ENCODE measurements around the gene MUC4.
"Not testable (repeated sequence)": the region's sequence is repeated elsewhere in the genome, so short reads cannot be mapped to it uniquely, and the experiment has no call there.

MUC4 gene

DNA sequence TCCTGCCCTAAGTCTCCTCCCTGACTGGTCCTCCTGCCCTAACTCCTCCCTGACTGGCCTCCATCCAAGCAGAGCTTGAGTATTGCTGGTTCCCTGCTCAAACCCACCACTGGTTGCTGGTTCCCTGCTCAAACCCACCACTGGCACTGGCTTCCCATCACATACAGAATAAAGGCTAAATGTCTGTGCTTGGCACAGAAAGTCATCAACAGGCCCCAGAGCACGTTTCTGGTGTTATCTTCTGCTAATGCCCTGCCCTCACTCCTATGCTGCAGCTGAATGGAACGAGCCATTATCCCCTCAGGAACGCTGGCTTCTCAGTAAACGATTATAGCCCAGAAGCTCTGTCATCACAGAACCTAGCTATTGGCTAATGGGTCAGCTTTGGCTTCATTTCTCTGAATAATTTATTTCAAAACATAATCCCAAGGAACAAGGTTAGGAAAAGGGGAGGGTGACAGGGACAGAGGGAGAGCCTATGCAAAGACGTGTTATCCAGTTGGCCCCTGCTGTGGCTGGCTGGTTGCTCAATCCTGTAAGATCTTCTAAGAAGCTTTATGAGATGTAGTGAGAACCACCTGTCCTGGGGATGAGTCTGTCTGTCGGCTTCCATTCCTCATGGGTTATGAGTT, 97.2 kb downstream of the MUC4 start:
- DNase-seq = no peak

DNA sequence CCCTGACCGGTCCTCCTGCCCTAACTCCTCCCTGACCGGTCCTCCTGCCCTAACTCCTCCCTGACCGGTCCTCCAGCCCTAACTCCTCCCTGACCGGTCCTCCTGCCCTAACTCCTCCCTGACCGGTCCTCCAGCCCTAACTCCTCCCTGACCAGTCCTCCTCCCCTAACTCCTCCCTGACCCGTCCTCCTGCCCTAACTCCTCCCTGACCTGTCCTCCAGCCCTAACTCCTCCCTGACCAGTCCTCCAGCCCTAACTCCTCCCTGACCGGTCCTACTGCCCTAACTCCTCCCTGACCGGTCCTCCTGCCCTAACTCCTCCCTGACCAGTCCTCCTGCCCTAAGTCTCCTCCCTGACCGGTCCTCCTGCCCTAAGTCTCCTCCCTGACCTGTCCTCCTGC, 98.6 kb downstream of the MUC4 start:
- DNase-seq = not testable (repeated sequence)

- not testable (repeated sequence) for DNase-seq
These were observed 99.2 kb downstream of the MUC4 start for GRCh38 chr3:195712535-195712910.

GRCh38 chr3:195711813-195712534, 99.8 kb downstream of the MUC4 start:
- no peak for DNase-seq

GRCh38 chr3:195711091-195711812, 100.5 kb downstream of the MUC4 start:
- not testable (repeated sequence) for DNase-seq

DNA sequence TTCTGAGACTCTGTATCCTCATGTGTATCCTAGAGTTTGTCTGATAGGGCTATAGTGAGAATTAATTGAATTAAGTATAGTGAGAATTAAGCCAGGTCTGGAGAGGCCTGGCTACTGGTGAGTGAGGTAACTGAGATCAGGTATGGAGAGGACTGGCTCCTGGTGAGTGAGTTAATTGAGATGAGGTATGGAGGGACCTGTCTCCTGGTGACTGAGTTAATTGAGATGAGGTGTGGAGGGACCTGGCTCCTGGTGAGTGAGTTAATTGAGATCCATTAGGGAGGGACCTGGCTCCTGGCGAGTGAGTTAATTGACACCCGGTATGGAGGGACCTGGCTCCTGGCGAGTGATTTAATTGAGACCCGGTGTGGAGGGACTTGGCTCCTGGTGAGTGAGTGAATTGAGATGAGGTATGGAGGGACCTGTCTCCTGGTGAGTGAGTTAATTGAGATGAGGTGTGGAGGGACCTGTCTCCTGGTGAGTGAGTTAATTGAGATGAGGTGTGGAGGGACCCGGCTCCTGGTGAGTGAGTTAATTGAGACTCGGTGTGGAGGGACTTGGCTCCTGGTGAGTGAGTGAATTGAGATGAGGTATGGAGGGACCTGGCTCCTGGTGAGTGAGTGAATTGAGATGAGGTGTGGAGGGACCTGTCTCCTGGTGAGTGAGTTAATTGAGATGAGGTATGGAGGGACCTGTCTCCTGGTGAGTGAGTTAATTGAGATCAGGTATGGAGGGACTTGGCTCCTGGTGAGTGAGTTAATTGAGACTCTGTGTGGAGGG, 101.4 kb downstream of the MUC4 start:
- DNase-seq = not testable (repeated sequence)

GRCh38 chr3:195709676-195710085, 102.0 kb downstream of the MUC4 start:
- no peak for DNase-seq

DNA sequence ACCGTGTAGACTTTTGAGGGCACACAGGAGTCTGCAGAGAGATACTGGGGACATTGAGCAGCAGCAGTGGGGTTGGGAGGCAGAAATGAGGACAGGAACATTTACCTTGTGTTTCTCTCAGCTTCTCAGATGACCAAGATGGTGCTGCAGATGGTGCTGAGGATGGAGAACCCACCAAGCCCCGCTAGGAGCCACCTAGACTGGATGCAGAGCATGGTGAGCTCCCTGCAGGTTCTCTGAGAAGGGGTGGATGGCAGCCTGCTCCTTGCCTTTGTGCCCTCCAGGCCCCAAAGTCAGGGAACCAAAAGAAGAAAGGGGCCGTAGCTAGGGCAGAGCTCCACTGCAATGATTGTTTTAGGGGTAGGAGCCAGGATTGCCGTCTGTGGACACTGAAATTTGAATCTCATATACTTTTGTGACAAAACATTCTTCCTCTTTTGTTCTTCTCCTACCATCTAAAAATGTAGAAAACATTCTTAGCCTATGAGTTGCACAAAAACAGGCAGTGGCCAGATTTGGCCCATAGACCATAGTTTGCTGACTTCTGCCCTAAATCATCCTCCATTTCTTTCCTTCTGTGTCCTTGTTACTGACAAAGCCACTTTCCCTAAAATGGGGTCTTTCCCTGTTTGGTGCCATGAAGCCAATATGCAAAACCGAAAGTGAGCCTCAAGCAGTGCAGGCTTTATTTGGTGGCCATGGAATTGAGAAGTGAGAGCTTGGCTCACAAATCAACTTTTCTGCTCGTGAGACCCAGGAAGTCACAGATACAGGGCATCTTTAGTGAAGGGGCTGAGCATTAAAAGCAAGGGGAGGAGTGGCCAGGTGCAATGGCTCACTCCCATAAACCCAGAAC, 102.9 kb downstream of the MUC4 start:
- DNase-seq = peak in 1 of 2 donors; percentile 35

- peak; percentile 40 to 54 for DNase-seq
These were observed 103.7 kb downstream of the MUC4 start for GRCh38 chr3:195708061-195708460.

- DNase-seq = no peak
These were observed 106.4 kb downstream of the MUC4 start for GRCh38 chr3:195705081-195705991.

DNA sequence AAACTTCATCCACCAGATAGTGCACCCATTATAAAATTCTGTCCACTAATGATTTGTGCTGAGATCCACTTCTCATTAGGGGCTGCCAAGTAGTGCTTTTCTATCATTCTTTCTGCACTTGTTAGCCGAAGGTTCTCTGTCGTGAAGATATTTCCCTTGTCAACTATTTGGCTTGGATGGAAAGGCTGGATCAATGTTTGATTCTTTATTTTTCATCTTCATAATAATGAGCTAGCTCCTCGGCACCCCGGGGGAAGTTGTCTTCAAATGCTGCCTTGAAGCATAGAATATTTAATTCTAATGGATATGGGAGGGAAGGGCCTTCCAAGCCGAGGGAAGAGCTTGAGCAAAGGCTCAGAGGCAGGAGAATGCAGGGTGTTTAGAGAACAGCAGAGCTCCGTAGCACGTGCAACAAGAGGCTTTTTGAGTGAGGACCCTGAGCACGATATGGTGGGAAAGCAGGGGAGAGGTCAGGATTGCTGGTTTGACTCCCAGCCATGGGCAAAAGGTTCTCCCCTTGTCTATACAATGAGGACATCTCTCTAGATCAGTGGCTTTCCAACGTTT, 107.2 kb downstream of the MUC4 start:
- DNase-seq = no peak

DNA sequence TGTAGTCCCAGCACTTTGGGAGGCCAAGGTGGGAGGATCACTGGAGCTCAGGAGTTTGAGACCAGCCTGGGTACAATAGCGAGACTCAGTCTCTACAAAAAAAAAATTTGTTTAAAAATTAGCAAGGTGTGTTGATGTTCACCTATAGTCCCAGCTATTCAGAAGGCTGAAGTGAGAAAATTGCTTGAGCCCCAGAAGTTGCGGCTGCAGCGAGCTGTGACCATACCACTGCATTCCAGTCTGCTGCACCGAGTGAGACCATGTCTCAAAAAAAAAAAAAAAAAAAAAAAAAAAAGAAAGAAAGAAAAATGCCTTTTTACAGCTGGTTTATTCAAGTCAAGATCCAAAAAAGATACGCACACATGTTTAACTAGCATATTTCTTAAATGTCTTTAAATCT, 108.0 kb downstream of the MUC4 start:
- no peak for DNase-seq

GRCh38 chr3:195701042-195701915, 110.5 kb downstream of the MUC4 start:
- DNase-seq = no peak

- DNase-seq = no peak
These were observed 111.4 kb downstream of the MUC4 start for GRCh38 chr3:195700319-195700718.

DNA sequence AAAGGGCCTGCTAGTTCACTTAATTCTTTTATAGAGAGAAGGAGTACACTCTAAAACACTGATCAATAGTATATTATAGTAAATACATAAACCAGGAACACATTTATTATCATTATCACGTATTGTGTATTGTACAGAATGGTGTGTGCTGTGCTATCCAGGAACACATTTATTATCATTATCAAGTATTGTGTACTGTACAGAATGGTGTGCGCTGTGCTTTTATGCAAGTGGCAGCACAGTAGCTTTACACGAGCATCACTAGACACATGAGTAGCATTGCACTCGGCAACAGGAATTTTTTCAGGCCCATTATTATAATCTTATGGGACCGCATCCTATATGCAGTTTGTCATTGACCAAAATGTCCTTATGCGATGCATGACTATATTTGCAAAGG, 111.9 kb downstream of the MUC4 start:
- no peak for DNase-seq

DNA sequence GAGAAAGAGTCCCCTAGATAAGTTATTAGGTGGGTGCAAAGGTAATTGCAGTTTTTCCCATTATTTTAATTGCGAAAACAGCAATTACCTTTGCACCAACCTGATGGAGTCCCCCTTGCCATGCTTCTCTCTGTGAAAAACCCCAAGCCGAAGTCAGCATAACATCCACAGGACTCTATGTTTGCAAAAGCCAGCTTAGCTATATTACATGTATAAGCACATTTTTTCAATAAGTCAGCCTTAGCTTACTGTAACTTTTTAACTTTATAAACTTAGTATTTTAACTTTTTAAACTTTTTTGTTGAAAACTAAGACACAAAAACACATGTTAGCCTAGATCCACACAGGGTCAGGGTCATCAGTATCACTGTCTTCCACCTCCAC, 112.3 kb downstream of the MUC4 start:
- no peak for DNase-seq

DNA sequence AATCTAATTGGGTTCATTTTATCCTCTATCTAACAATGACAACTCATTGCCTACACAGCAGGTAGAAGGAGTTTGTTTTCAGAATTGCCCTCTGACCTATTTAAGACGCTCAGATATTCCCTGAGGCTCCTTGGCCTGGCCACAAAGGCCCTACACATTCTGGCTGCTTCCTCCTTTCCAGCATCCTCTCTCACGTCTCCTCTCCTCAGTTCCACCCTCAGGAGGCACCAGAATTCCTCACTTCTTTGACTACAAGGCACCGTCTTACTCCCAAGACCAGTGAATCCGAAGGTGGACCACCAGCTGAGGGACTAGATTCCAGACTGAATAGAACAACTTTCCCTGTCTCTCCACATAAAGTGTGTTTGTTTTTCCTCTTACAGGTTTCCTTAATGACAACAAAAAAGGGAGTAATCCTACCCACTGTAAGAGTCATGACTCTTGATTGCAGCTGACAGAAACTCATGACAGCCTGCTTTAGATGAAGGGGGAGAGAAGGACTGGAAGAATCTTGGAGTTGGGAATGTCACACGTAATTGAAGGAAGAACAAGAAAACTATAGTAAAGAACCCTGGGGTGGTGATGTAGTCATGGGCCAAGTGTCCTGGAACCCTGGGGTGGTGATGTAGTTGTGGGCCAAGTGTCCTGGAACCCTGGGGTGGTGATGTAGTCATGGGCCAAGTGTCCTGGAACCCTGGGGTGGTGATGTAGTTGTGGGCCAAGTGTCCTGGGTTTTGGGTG, 112.9 kb downstream of the MUC4 start:
- DNase-seq = no peak

GRCh38 chr3:195698325-195698646, 113.4 kb downstream of the MUC4 start:
- DNase-seq = no peak
